ENCODE results near the gene HES2.

- TF ChIP-seq CTCF (IDR thresholded peaks at IDR 0.05 in 8 of 11, conservative IDR thresholded peaks at IDR 0.05 in 3 of 11) (no peak), POLR2AphosphoS5 (IDR thresholded peaks at IDR 0.05) (no peak)
These were observed 2.8 kb downstream of the HES2 start for GRCh38 chr1:6416906-6417305.

All from spleen (tissue), 7 donors.